GM23248 (cell line): ENCODE data around the gene VIPR2. TPM values are rescaled to one million over a fixed set of nuclear protein-coding genes. Genes with fewer than 3 reads are reported as not detected.
"Not testable (repeated sequence)": the region's sequence is repeated elsewhere in the genome, so short reads cannot be mapped to it uniquely, and the experiment has no call there.

Experiments
- DNase-seq: peaks from one replicate; pipeline ENCODE4 v3.0.0-alpha.2; 2015
- H2AFZ ChIP-seq: fragments of 200-600 bp; sonication (generic); 2 replicates; pipeline ENCODE4 v1.6.1; 2016; ENCODE audit warnings: antibody characterized with exemption
- H3F3A ChIP-seq: fragments of 200-600 bp; sonication (generic); 2 replicates; pipeline ENCODE4 v1.6.1; 2016; ENCODE audit warnings: mild to moderate bottlenecking, antibody characterized with exemption, mixed run types; ENCODE audit not compliant: insufficient read depth
- H3K27ac ChIP-seq: fragments of 200-600 bp; sonication (generic); 2 replicates; pipeline ENCODE4 v1.5.1; 2016; ENCODE audit warnings: mild to moderate bottlenecking
- H3K27me3 ChIP-seq: fragments of 200-600 bp; sonication (generic); replicated peaks from 2 replicates; pipeline ENCODE4 v1.6.1; 2016; ENCODE audit warnings: mild to moderate bottlenecking; ENCODE audit not compliant: insufficient read depth
- H3K36me3 ChIP-seq: fragments of 200-600 bp; sonication (generic); 2 replicates; pipeline ENCODE4 v1.6.1; 2016; ENCODE audit warnings: low read depth, mild to moderate bottlenecking
- H3K4me1 ChIP-seq: fragments of 200-600 bp; sonication (generic); 2 replicates; pipeline ENCODE4 v1.6.1; 2016; ENCODE audit warnings: mild to moderate bottlenecking; ENCODE audit not compliant: insufficient read depth
- H3K4me2 ChIP-seq: fragments of 200-600 bp; sonication (generic); one replicate; pipeline ENCODE4 v1.6.1; 2016; ENCODE audit warnings: mild to moderate bottlenecking; ENCODE audit not compliant: unreplicated experiment
- H3K4me3 ChIP-seq: fragments of 200-600 bp; sonication (generic); 2 replicates; pipeline ENCODE4 v1.5.1; 2016; ENCODE audit warnings: mild to moderate bottlenecking
- H3K79me2 ChIP-seq: fragments of 200-600 bp; sonication (generic); 2 replicates; pipeline ENCODE4 v1.6.1; 2016; ENCODE audit warnings: mild to moderate bottlenecking; ENCODE audit not compliant: insufficient read depth
- H3K9ac ChIP-seq: fragments of 200-600 bp; sonication (generic); 2 replicates; pipeline ENCODE4 v1.6.1; 2016; ENCODE audit warnings: mild to moderate bottlenecking
- H3K9me2 ChIP-seq: fragments of 200-600 bp; sonication (generic); 2 replicates; pipeline ENCODE4 v1.6.1; 2016; ENCODE audit warnings: mixed run types, mild to moderate bottlenecking, moderate library complexity; ENCODE audit not compliant: insufficient read depth
- H3K9me3 ChIP-seq: fragments of 200-600 bp; sonication (generic); one replicate; pipeline ENCODE4 v1.6.1; 2017; ENCODE audit warnings: low read depth
- H4K20me1 ChIP-seq: fragments of 200-600 bp; sonication (generic); 2 replicates; pipeline ENCODE4 v1.6.0; 2016; ENCODE audit not compliant: insufficient read depth
- EZH2 ChIP-seq: fragments of 200-600 bp; sonication (generic); IDR thresholded peaks from 2 replicates; pipeline ENCODE4 v1.6.1; 2018; ENCODE audit warnings: antibody characterized with exemption, mild to moderate bottlenecking; ENCODE audit not compliant: insufficient read depth, poor library complexity, severe bottlenecking
- EZH2phosphoT487 ChIP-seq: fragments of 200-600 bp; sonication (generic); IDR thresholded peaks from 2 replicates; pipeline ENCODE4 v1.6.1; 2018; ENCODE audit warnings: antibody characterized with exemption, moderate library complexity, mild to moderate bottlenecking, low read depth; ENCODE audit not compliant: insufficient read depth
- WGBS, 2 experiments: methylation state at CpG; one replicate each; pipeline ENCODE4 v1.1.6; 2015 to 2017; ENCODE audit warnings: low lambda C conversion rate in 2 of 2, low coverage in 1 of 2; ENCODE audit errors: missing lambda C conversion rate in 2 of 2; 5-methylcytosine and 5-hydroxymethylcytosine counted together
- in situ Hi-C: fragments of 300-500 bp; cut with MboI; formaldehyde crosslinking; loops from 2 replicates; pipeline ENCODE4 v1.15.0; 2020
- polyA plus RNA-seq: library from polyadenylated mRNA; unstranded; fragments of >200 nt; fragmentation: Nextera tagmentation; extraction: Ambion mirVana; gene quantifications from 2 replicates; pipeline ENCODE4 v1.2.1, GENCODE V29; 2016
- total RNA-seq: library from RNA; depleted of rRNA; stranded (reverse); fragments of >200 nt; shearing (Covaris generic); gene quantifications from 2 replicates; pipeline ENCODE4 v1.2.3, GENCODE V29; 2014

VIPR2 gene
- total and polyA plus RNA-seq, 2 experiments from 2014 or later: not detected

GRCh38 chr7:159126311-159127260 lies 18.1 kb downstream of the VIPR2 start:
- no peaks in the 10 kb centered on the region for H3K36me3 ChIP-seq
- H3K9ac ChIP-seq: no peak overlapping the region
- WGBS, 2 experiments: 37% methylated on average over 21 of the region's 21 CpGs
- no peak overlapping the region for H3K4me3 ChIP-seq
- TF ChIP-seq EZH2 (no peak), EZH2phosphoT487 (no peak)
- DNase-seq: no peak
- no peaks in the 10 kb centered on the region for H3K4me1 ChIP-seq
- H3K9me3 ChIP-seq: no peaks in the 10 kb centered on the region
- no peaks in the 10 kb centered on the region for H4K20me1 ChIP-seq
- no peak overlapping the region for H3K27ac ChIP-seq
- H3K9me2 ChIP-seq: no peaks in the 10 kb centered on the region
- no peaks in the 10 kb centered on the region for H3K27me3 ChIP-seq
- in situ Hi-C loops: no loop called here
- no peaks in the 10 kb centered on the region for H3F3A ChIP-seq
- no peaks in the 10 kb centered on the region for H3K79me2 ChIP-seq
- no peak overlapping the region for H2AFZ ChIP-seq
- H3K4me2 ChIP-seq: no peak overlapping the region

- H3K79me2 ChIP-seq: no peaks in the 10 kb centered on the region
- in situ Hi-C loops: no loop called here
- no peak overlapping the region for H3K27ac ChIP-seq
- no peaks in the 10 kb centered on the region for H4K20me1 ChIP-seq
- H3F3A ChIP-seq: no peaks in the 10 kb centered on the region
- 13 to 16% methylated on average over 3 of the region's 3 CpGs for WGBS, 2 experiments
- TF ChIP-seq EZH2 (no peak), EZH2phosphoT487 (no peak)
- no peaks in the 10 kb centered on the region for H3K9me3 ChIP-seq
- no peaks in the 10 kb centered on the region for H3K9me2 ChIP-seq
- H3K4me3 ChIP-seq: no peak overlapping the region
- H3K9ac ChIP-seq: no peak overlapping the region
- no peaks in the 10 kb centered on the region for H3K4me1 ChIP-seq
- DNase-seq: no peak
- H2AFZ ChIP-seq: no peak overlapping the region
- no peaks in the 10 kb centered on the region for H3K36me3 ChIP-seq
- H3K4me2 ChIP-seq: no peak overlapping the region
- H3K27me3 ChIP-seq: no peaks in the 10 kb centered on the region
Observed at GRCh38 chr7:159125955-159126270, 18.8 kb downstream of the VIPR2 start.

DNA sequence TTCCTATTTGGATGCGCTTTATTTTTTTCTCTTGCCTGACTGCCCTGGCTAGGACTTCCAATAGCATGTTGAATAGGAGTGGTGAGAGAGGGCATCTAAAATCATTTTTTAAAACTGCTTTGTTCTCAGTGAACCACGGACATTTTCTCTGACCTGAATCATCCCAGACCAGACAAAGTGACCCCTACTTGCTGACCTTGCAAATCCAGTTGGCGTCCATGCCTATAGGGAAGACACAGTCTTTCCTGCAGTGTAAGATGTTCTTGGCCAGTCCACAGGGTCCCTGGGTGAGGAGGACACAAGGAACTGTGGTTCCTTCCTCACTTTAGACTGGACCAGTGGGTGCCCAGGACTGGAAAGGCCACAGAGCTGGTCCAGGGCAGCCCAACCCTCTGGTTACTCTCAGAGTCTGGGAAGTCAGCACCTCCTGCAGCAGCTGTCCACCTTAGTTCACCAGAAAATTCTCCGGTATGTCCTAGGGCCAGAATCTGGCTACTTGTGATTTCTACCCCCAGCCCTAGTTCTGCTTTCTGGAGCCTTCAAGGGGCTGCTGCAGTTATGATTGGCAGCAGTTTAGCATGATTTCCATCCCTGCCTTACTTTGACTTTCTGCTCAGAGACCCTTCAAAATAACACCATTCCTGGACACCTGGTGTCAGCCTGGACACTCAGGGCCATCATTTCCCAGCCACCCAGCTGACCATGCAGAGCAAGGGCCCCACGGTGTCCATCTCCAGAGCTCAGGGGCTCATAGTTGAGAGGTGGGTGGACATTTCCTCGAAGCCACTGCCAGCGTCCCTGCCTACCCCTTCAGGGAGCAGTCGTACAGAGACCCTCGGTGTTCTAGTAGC lies 19.3 kb downstream of the VIPR2 start:
- Histone ChIP-seq H3F3A (no peaks in the 10 kb centered on the region), H3K9me2 (no peaks in the 10 kb centered on the region), H3K27ac (no peak overlapping the region), H3K9me3 (no peaks in the 10 kb centered on the region), H3K36me3 (no peaks in the 10 kb centered on the region), H3K27me3 (no peaks in the 10 kb centered on the region), H4K20me1 (no peaks in the 10 kb centered on the region), H3K4me1 (no peaks in the 10 kb centered on the region), H3K79me2 (no peaks in the 10 kb centered on the region), H3K9ac (no peak overlapping the region), H2AFZ (no peak overlapping the region), H3K4me2 (no peak overlapping the region), H3K4me3 (no peak overlapping the region)
- no peak for TF ChIP-seq EZH2phosphoT487
- TF ChIP-seq EZH2: no peak
- WGBS, 2 experiments: 22 to 23% methylated on average over 9 of the region's 9 CpGs
- in situ Hi-C loops: no loop called here
- DNase-seq: no peak

- H3K9me2 ChIP-seq, H3K4me2 ChIP-seq, H3F3A ChIP-seq, H3K79me2 ChIP-seq, H3K27ac ChIP-seq, H3K9me3 ChIP-seq, H4K20me1 ChIP-seq, H3K9ac ChIP-seq, H3K27me3 ChIP-seq, DNase-seq, in situ Hi-C loops, H3K36me3 ChIP-seq, H3K4me1 ChIP-seq, H3K4me3 ChIP-seq, H2AFZ ChIP-seq: not testable (repeated sequence)
- WGBS, 2 experiments: 0 to 11% methylated on average over 1 of the region's 1 CpG
Observed at GRCh38 chr7:159123793-159124192, 20.9 kb downstream of the VIPR2 start.

- H3K27ac ChIP-seq, H3F3A ChIP-seq, H3K9ac ChIP-seq, H3K4me3 ChIP-seq, H2AFZ ChIP-seq, H3K9me3 ChIP-seq, H3K27me3 ChIP-seq, DNase-seq, H3K9me2 ChIP-seq, H3K36me3 ChIP-seq, H4K20me1 ChIP-seq, in situ Hi-C loops, H3K79me2 ChIP-seq, H3K4me2 ChIP-seq, H3K4me1 ChIP-seq: not testable (repeated sequence)
Observed at GRCh38 chr7:159123294-159123693, 21.4 kb downstream of the VIPR2 start.
